ENCODE data around the gene ROBO2. TPM values are rescaled to one million over a fixed set of nuclear protein-coding genes. Genes with fewer than 3 reads are reported as not detected.
A peak's percentile ranks its signal among the peaks of the same experiment; 100 is the strongest.

ROBO2 gene
- polyA plus RNA-seq, 10 donors, result 3.3 to 21.8 (median 5.6) TPM

GRCh38 chr3:77186728-77187127, 146.8 kb downstream of the ROBO2 start:
- DNase-seq, result no peak

- no peak for DNase-seq
Measured at GRCh38 chr3:77188210-77188609, 148.3 kb downstream of the ROBO2 start.

GRCh38 chr3:77189258-77189657, 149.4 kb downstream of the ROBO2 start:
- DNase-seq, result no peak

GRCh38 chr3:77189684-77190083, 149.8 kb downstream of the ROBO2 start:
- no peak for DNase-seq

GRCh38 chr3:77190374-77190773, 150.5 kb downstream of the ROBO2 start:
- peak; percentile 45 to 82 (median 53) for DNase-seq

- no peak for DNase-seq
Measured at GRCh38 chr3:77191014-77191413, 151.1 kb downstream of the ROBO2 start.

GRCh38 chr3:77191640-77192039, 151.7 kb downstream of the ROBO2 start:
- DNase-seq, result no peak

- no peak for DNase-seq
Measured at GRCh38 chr3:77195766-77196545, 156.1 kb downstream of the ROBO2 start.

GRCh38 chr3:77197408-77197807, 157.5 kb downstream of the ROBO2 start:
- DNase-seq, result no peak

- no peak for DNase-seq
Measured at GRCh38 chr3:77203851-77204250, 164.0 kb downstream of the ROBO2 start.

- DNase-seq, result no peak
Measured at GRCh38 chr3:77204788-77205187, 164.9 kb downstream of the ROBO2 start.

- DNase-seq, result no peak
Measured at GRCh38 chr3:77207753-77208152, 167.9 kb downstream of the ROBO2 start.

GRCh38 chr3:77222701-77223100, 182.8 kb downstream of the ROBO2 start:
- no peak for DNase-seq

GRCh38 chr3:77227567-77227966, 187.7 kb downstream of the ROBO2 start:
- DNase-seq, result no peak

- DNase-seq, result no peak
Measured at GRCh38 chr3:77232557-77232956, 192.7 kb downstream of the ROBO2 start.

GRCh38 chr3:77234004-77234403, 194.1 kb downstream of the ROBO2 start:
- peak in 1 of 3 donors; percentile 33 for DNase-seq

- DNase-seq, result no peak
Measured at GRCh38 chr3:77236118-77236517, 196.2 kb downstream of the ROBO2 start.

GRCh38 chr3:77240072-77240650, 200.3 kb downstream of the ROBO2 start:
- no peak for DNase-seq

- DNase-seq, result no peak
Measured at GRCh38 chr3:77242371-77242770, 202.5 kb downstream of the ROBO2 start.

GRCh38 chr3:77244981-77245380, 205.1 kb downstream of the ROBO2 start:
- no peak for DNase-seq

- peak; percentile 14 to 54 (median 30) for DNase-seq
Measured at GRCh38 chr3:77247061-77247460, 207.2 kb downstream of the ROBO2 start.

- no peak for DNase-seq
Measured at GRCh38 chr3:77247817-77248216, 207.9 kb downstream of the ROBO2 start.

GRCh38 chr3:77248420-77248819, 208.5 kb downstream of the ROBO2 start:
- DNase-seq, result no peak

- DNase-seq, result no peak
Measured at GRCh38 chr3:77251136-77251535, 211.2 kb downstream of the ROBO2 start.
